Lung (tissue), 12 donors: Measurements from ENCODE around the gene SLC35E1. TPM values are rescaled to one million over a fixed set of nuclear protein-coding genes. Genes with fewer than 3 reads are reported as not detected.
A peak's percentile ranks its signal among the peaks of the same experiment; 100 is the strongest.

Experiments
- ATAC-seq: fragments of 200-7000 bp; cut with Tn5 transposase; one replicate; pipeline ENCODE4 v1.9.1; 2020; ENCODE audit warnings: moderate number of reproducible peaks; ENCODE audit not compliant: insufficient read depth, low FRiP score
- DNase-seq, 3 donors: peaks; one replicate each; pipeline ENCODE4 v3.0.0-alpha.2; 2013 to 2017
- H3K27ac ChIP-seq, 2 donors: one replicate each; pipeline ENCODE4 v1.5.1; 2013; ENCODE audit warnings: mild to moderate bottlenecking in 2 of 2, moderate library complexity in 2 of 2, control low read depth in 1 of 2, inconsistent platforms in 1 of 2, low read depth in 1 of 2, low read length in 1 of 2
- H3K27me3 ChIP-seq, 3 donors: one replicate each; pipeline ENCODE4 v1.5.1; 2013; ENCODE audit warnings: low read length in 2 of 3; ENCODE audit not compliant: control insufficient read depth in 3 of 3, insufficient read depth in 3 of 3
- H3K36me3 ChIP-seq, 4 donors: one replicate each; pipeline ENCODE4 v1.5.1; 2013; ENCODE audit warnings: low read length in 4 of 4, mild to moderate bottlenecking in 1 of 4, moderate library complexity in 1 of 4; ENCODE audit not compliant: control insufficient read depth in 4 of 4, insufficient read depth in 4 of 4
- H3K4me1 ChIP-seq, 5 donors: one replicate each; pipeline ENCODE4 v1.5.1; 2013; ENCODE audit warnings: low read length in 5 of 5, mild to moderate bottlenecking in 2 of 5, moderate library complexity in 1 of 5; ENCODE audit not compliant: control insufficient read depth in 5 of 5, insufficient read depth in 5 of 5
- H3K4me3 ChIP-seq: one replicate; pipeline ENCODE4 v1.5.1; 2013; ENCODE audit warnings: mild to moderate bottlenecking, control low read depth, moderate library complexity
- H3K9ac ChIP-seq, 2 donors: one replicate each; pipeline ENCODE4 v1.5.1; 2013; ENCODE audit warnings: low read length in 2 of 2, control low read depth in 1 of 2; ENCODE audit not compliant: insufficient read depth in 1 of 2
- H3K9me3 ChIP-seq, 4 donors: one replicate each; pipeline ENCODE4 v1.5.1; 2013; ENCODE audit warnings: low read length in 3 of 4, mild to moderate bottlenecking in 1 of 4, moderate library complexity in 1 of 4; ENCODE audit not compliant: control insufficient read depth in 4 of 4, insufficient read depth in 3 of 4
- CTCF ChIP-seq: IDR thresholded peaks from 2 replicates; pipeline ENCODE4 v1.5.1; 2012; ENCODE audit warnings: mild to moderate bottlenecking; ENCODE audit errors: control extremely low read depth, extremely low read depth
- WGBS, 2 donors: extraction: QIAGEN DNeasy Blood & Tissue Kit; methylation state at CpG; one replicate each; pipeline ENCODE4 v1.1.7; 2013; 5-methylcytosine and 5-hydroxymethylcytosine counted together
- polyA plus RNA-seq, 2 donors: library from polyadenylated mRNA; stranded (reverse); fragments of 200-250 nt; gene quantifications; one replicate each; pipeline ENCODE4 v1.2.1, GENCODE V29; 2013
- total RNA-seq, 2 donors: library from RNA; depleted of rRNA in 1 of 2; stranded (reverse); fragments of >200 nt in 1 of 2; gene quantifications; one replicate each; pipeline ENCODE4 v1.2.1, GENCODE V29; 2014 to 2021
- donor health status: control.
- donor health status: control.
- donor health status: Bipolar disorder and iron deficiency.
- donor health status: healthy.
- donor health status: DM: yes; HTN: yes; CAD: no.

Gene SLC35E1
- total and polyA plus RNA-seq, 4 donors, result 24.9 to 58.1 (median 33.3) TPM

- Histone ChIP-seq H3K27me3 (no peaks in the 10 kb centered on the region), H3K9ac (no peak overlapping the region), H3K4me1 (peaks cover 0 to 38% (median 1%) of the 10 kb centered on the region in 5 donors), H3K36me3 (no peaks in the 10 kb centered on the region), H3K4me3 (no peak overlapping the region), H3K9me3 (no peaks in the 10 kb centered on the region), H3K27ac (no peak overlapping the region)
- ATAC-seq (no peak), DNase-seq (no peak)
- no peak for TF ChIP-seq CTCF
- 21 to 28% methylated on average over 2 of the region's 2 CpGs for WGBS, 2 donors
Observed at GRCh38 chr19:16614941-16615340, 42.7 kb upstream of the SLC35E1 start.

DNA sequence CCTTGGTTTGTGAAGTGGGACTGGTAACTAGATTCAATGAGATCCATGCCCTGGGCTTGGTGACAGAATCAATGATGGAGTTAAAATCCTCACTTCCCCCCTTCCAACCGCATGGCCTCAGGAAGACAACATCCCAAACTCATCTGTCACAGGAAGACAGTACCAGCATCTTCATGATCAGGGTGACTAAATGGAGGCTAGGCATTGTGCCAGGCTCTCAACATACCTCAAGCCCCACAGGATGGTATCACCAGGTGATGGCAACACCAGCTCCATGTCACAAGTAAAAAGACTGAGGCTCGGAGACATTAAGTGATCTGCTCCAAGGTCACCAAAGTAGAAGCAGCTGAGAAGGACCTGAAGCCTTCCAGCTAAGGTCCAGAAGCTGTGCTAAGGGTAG is 41.6 kb upstream of the SLC35E1 start:
- Histone ChIP-seq H3K9ac (no peak overlapping the region), H3K27ac (no peak overlapping the region), H3K36me3 (no peaks in the 10 kb centered on the region), H3K4me1 (peaks cover 0 to 28% (median 3%) of the 10 kb centered on the region in 5 donors), H3K27me3 (no peaks in the 10 kb centered on the region), H3K9me3 (no peaks in the 10 kb centered on the region), H3K4me3 (peak overlapping the region; percentile 5)
- 65 to 81% methylated on average over 2 of the region's 2 CpGs for WGBS, 2 donors
- no peak for TF ChIP-seq CTCF
- ATAC-seq, result no peak
- DNase-seq, result no peak

- Histone ChIP-seq H3K27ac (peak overlapping the region in 1 of 2 donors; percentile 63), H3K4me1 (peaks cover 0 to 28% (median 5%) of the 10 kb centered on the region in 5 donors)
Observed at GRCh38 chr19:16612636-16613035, 40.4 kb upstream of the SLC35E1 start.

More at GRCh38 chr19:16612636-16613035, 40.4 kb upstream of the SLC35E1 start:
- no peak overlapping the region for H3K4me3 ChIP-seq
- 34 to 42% methylated on average over 3 of the region's 3 CpGs for WGBS, 2 donors
- TF ChIP-seq CTCF, result no peak
- H3K27me3 ChIP-seq, result no peaks in the 10 kb centered on the region
- ATAC-seq (no peak), DNase-seq (no peak)
- no peaks in the 10 kb centered on the region for H3K36me3 ChIP-seq
- H3K9me3 ChIP-seq, result no peaks in the 10 kb centered on the region
- no peak overlapping the region for H3K9ac ChIP-seq
